H4 (cell line): Measurements from ENCODE around the gene TNPO2. TPM values are rescaled to one million over a fixed set of nuclear protein-coding genes. Genes with fewer than 3 reads are reported as not detected.

Experiments
- DNase-seq: peaks from one replicate; pipeline ENCODE4 v3.0.0-alpha.2; 2015; ENCODE audit warnings: low spot score
- total RNA-seq: library from RNA; depleted of rRNA; stranded (reverse); fragments of >200 nt; shearing (Covaris generic); gene quantifications from 2 replicates; pipeline ENCODE4 v1.2.3, GENCODE V29; 2014

TNPO2 gene
- total RNA-seq, 1 experiment from 2014 or later: 33.0 TPM

GRCh38 chr19:12676384-12676792 lies 47.3 kb downstream of the TNPO2 start:
- DNase-seq: peak; percentile 72

- no peak for DNase-seq
Observed at GRCh38 chr19:12675940-12676339, 47.8 kb downstream of the TNPO2 start.

- DNase-seq: no peak
Observed at GRCh38 chr19:12675399-12675798, 48.3 kb downstream of the TNPO2 start.

GRCh38 chr19:12672744-12673143 lies 51.0 kb downstream of the TNPO2 start:
- no peak for DNase-seq

- DNase-seq: no peak
Observed at GRCh38 chr19:12670159-12670928, 53.4 kb downstream of the TNPO2 start.

GRCh38 chr19:12669270-12670158 lies 54.2 kb downstream of the TNPO2 start:
- DNase-seq: peak; percentile 75

GRCh38 chr19:12668932-12669269 lies 54.8 kb downstream of the TNPO2 start:
- DNase-seq: no peak

GRCh38 chr19:12668346-12668745 lies 55.4 kb downstream of the TNPO2 start:
- DNase-seq: no peak

- DNase-seq: no peak
Observed at GRCh38 chr19:12667731-12668302, 55.9 kb downstream of the TNPO2 start.

GRCh38 chr19:12666265-12667048 lies 57.3 kb downstream of the TNPO2 start, which contains the start of the genes MAN2B1 and WDR83:
TSS of gene MAN2B1 (minus strand) at chr19:12666742. CDS start at chr19:12666701, 41 bp downstream.
TSS of gene WDR83 (plus strand) at chr19:12666807. CDS start at chr19:12669791, 2,984 bp downstream.
- no peak for DNase-seq

- no peak for DNase-seq
Observed at GRCh38 chr19:12665671-12666264, 58.0 kb downstream of the TNPO2 start.

GRCh38 chr19:12665281-12665573 lies 58.5 kb downstream of the TNPO2 start:
- no peak for DNase-seq

- DNase-seq: no peak
Observed at GRCh38 chr19:12664406-12665280, 59.1 kb downstream of the TNPO2 start.

GRCh38 chr19:12660980-12661379 lies 62.8 kb downstream of the TNPO2 start:
- no peak for DNase-seq

GRCh38 chr19:12657966-12658365 lies 65.8 kb downstream of the TNPO2 start:
- DNase-seq: no peak

GRCh38 chr19:12656899-12657571 lies 66.7 kb downstream of the TNPO2 start:
- no peak for DNase-seq

- no peak for DNase-seq
Observed at GRCh38 chr19:12655546-12655945, 68.2 kb downstream of the TNPO2 start.

GRCh38 chr19:12652219-12652618 lies 71.5 kb downstream of the TNPO2 start:
- no peak for DNase-seq

GRCh38 chr19:12649941-12650340 lies 73.8 kb downstream of the TNPO2 start:
- DNase-seq: no peak
